Liver (tissue), 9 donors: Measurements from ENCODE around the gene MED16. TPM values are rescaled to one million over a fixed set of nuclear protein-coding genes. Genes with fewer than 3 reads are reported as not detected.

Source experiments
- DNase-seq: peaks from one replicate; pipeline ENCODE4 v3.0.0-alpha.2; 2017; ENCODE audit warnings: low spot score
- H3K27ac ChIP-seq, 2 donors: one replicate each; pipeline ENCODE4 v1.7.0; 2013; ENCODE audit warnings: inconsistent platforms in 2 of 2, low read length in 2 of 2, control low read depth in 1 of 2, low read depth in 1 of 2, mild to moderate bottlenecking in 1 of 2
- H3K27me3 ChIP-seq, 4 donors: one replicate each; pipeline versions ENCODE4 v1.6.1 to v1.7.0; 2013; ENCODE audit warnings: low read length in 3 of 4, inconsistent platforms in 1 of 4, mild to moderate bottlenecking in 1 of 4, moderate library complexity in 1 of 4; ENCODE audit not compliant: control insufficient read depth in 4 of 4, insufficient read depth in 4 of 4
- H3K36me3 ChIP-seq, 4 donors: one replicate each; pipeline versions ENCODE4 v1.6.1 to v1.7.0; 2013; ENCODE audit warnings: low read length in 3 of 4, mild to moderate bottlenecking in 3 of 4, low read depth in 1 of 4, moderate library complexity in 1 of 4; ENCODE audit not compliant: control insufficient read depth in 4 of 4, insufficient read depth in 3 of 4
- H3K4me1 ChIP-seq, 4 donors: one replicate each; pipeline versions ENCODE4 v1.6.1 to v1.7.0; 2013; ENCODE audit warnings: low read length in 3 of 4, mild to moderate bottlenecking in 3 of 4, moderate library complexity in 1 of 4; ENCODE audit not compliant: control insufficient read depth in 4 of 4, insufficient read depth in 4 of 4
- H3K4me3 ChIP-seq, 3 donors: one replicate each; pipeline versions ENCODE4 v1.6.1 to v1.7.0; 2013; ENCODE audit warnings: low read length in 3 of 3, control low read depth in 1 of 3, low read depth in 1 of 3, mild to moderate bottlenecking in 1 of 3
- H3K9ac ChIP-seq, 2 donors: one replicate each; pipeline ENCODE4 v1.7.0; 2013; ENCODE audit warnings: low read length in 2 of 2, mild to moderate bottlenecking in 2 of 2, moderate library complexity in 2 of 2, control low read depth in 1 of 2, low read depth in 1 of 2
- H3K9me3 ChIP-seq, 4 donors: one replicate each; pipeline versions ENCODE4 v1.6.1 to v1.7.0; 2013; ENCODE audit warnings: low read length in 3 of 4; ENCODE audit not compliant: control insufficient read depth in 4 of 4
- ATF3 ChIP-seq: IDR thresholded peaks from 2 replicates; pipeline ENCODE4 v1.6.1; 2016; ENCODE audit warnings: antibody characterized with exemption
- CTCF ChIP-seq: fragments of 150-350 bp; IDR thresholded peaks from 2 replicates; pipeline ENCODE4 v1.5.1; 2017; ENCODE audit warnings: improper control_type of control experiment, low read depth, low read length; ENCODE audit not compliant: missing input control
- EGR1 ChIP-seq, 2 donors: IDR thresholded peaks; 2 replicates each; pipeline ENCODE4 v1.6.1; 2016 to 2018; ENCODE audit warnings: antibody characterized with exemption in 2 of 2, low read depth in 2 of 2
- FOXA1 ChIP-seq: IDR thresholded peaks from 2 replicates; pipeline ENCODE4 v1.6.1; 2016; ENCODE audit warnings: antibody characterized with exemption
- FOXA2 ChIP-seq: IDR thresholded peaks from 2 replicates; pipeline ENCODE4 v1.6.1; 2016; ENCODE audit warnings: antibody characterized with exemption
- GABPA ChIP-seq, 2 donors: IDR thresholded peaks in 1 of 2; conservative IDR thresholded peaks in 1 of 2; 2 replicates each; pipeline ENCODE4 v1.6.1; 2016; ENCODE audit warnings: antibody characterized with exemption in 2 of 2, mild to moderate bottlenecking in 1 of 2, moderate library complexity in 1 of 2
- HNF4A ChIP-seq, 2 donors: conservative IDR thresholded peaks; 2 replicates each; pipeline ENCODE4 v1.6.1; 2016; ENCODE audit warnings: antibody characterized with exemption in 2 of 2, mild to moderate bottlenecking in 2 of 2
- HNF4G ChIP-seq: IDR thresholded peaks from 2 replicates; pipeline ENCODE4 v1.6.1; 2016; ENCODE audit warnings: antibody characterized with exemption
- JUND ChIP-seq, 2 donors: IDR thresholded peaks; 2 replicates each; pipeline ENCODE4 v1.6.1; 2016; ENCODE audit warnings: antibody characterized with exemption in 2 of 2
- MAX ChIP-seq: IDR thresholded peaks from 2 replicates; pipeline ENCODE4 v1.6.1; 2016; ENCODE audit warnings: antibody characterized with exemption
- NR2F2 ChIP-seq: IDR thresholded peaks from 2 replicates; pipeline ENCODE4 v1.6.1; 2016; ENCODE audit warnings: antibody characterized with exemption
- RAD21 ChIP-seq, 2 donors: IDR thresholded peaks; 2 replicates each; pipeline ENCODE4 v1.6.1; 2016; ENCODE audit warnings: antibody characterized with exemption in 2 of 2, mild to moderate bottlenecking in 2 of 2
- REST ChIP-seq: IDR thresholded peaks from 2 replicates; pipeline ENCODE4 v1.6.1; 2016; ENCODE audit warnings: antibody characterized with exemption, mild to moderate bottlenecking
- RXRA ChIP-seq, 2 donors: IDR thresholded peaks; 2 replicates each; pipeline ENCODE4 v1.6.1; 2017 to 2018; ENCODE audit warnings: antibody characterized with exemption in 2 of 2, mild to moderate bottlenecking in 1 of 2
- SP1 ChIP-seq: IDR thresholded peaks from 2 replicates; pipeline ENCODE4 v1.6.1; 2018; ENCODE audit warnings: antibody characterized with exemption, mild to moderate bottlenecking
- TAF1 ChIP-seq: conservative IDR thresholded peaks from 2 replicates; pipeline ENCODE4 v1.6.1; 2016; ENCODE audit warnings: antibody characterized with exemption, mild to moderate bottlenecking
- YY1 ChIP-seq: IDR thresholded peaks from 2 replicates; pipeline ENCODE4 v1.6.1; 2016; ENCODE audit warnings: antibody characterized with exemption, mild to moderate bottlenecking
- ZBTB33 ChIP-seq: IDR thresholded peaks from 2 replicates; pipeline ENCODE4 v1.6.1; 2016; ENCODE audit warnings: antibody characterized with exemption
- WGBS: extraction: QIAGEN DNeasy Blood & Tissue Kit; methylation state at CpG from one replicate; pipeline ENCODE4 v1.1.7; 2013; 5-methylcytosine and 5-hydroxymethylcytosine counted together
- polyA plus RNA-seq, 2 donors: library from polyadenylated mRNA; stranded (reverse) in 1 of 2; unstranded in 1 of 2; fragments of 200-250 nt in 1 of 2; fragments of >200 nt in 1 of 2; fragmentation: Nextera tagmentation in 1 of 2; extraction: Ambion mirVana in 1 of 2; gene quantifications; one replicate each; pipeline versions ENCODE4 v1.2.1 to v1.2.3, GENCODE V29; 2013 to 2015
- total RNA-seq, 2 donors: library from RNA; depleted of rRNA; stranded (reverse); fragments of >200 nt; gene quantifications; one replicate each; pipeline ENCODE4 v1.2.3, GENCODE V29; 2014
- donor health status: healthy.
- donor health status: healthy.
- donor health status: healthy.
- donor health status: healthy.
- donor health status: healthy.

The MED16 gene
- total and polyA plus RNA-seq, 4 donors = 30.6 to 50.5 (median 41.0) TPM

GRCh38 chr19:937259-937694 is 44.3 kb upstream of the MED16 start:
- Histone ChIP-seq H3K27me3 (no peaks in the 10 kb centered on the region), H3K27ac (no peak overlapping the region), H3K9ac (no peak overlapping the region), H3K4me1 (peaks cover 34 to 66% (median 47%) of the 10 kb centered on the region in 4 donors), H3K4me3 (no peak overlapping the region), H3K36me3 (no peaks in the 10 kb centered on the region), H3K9me3 (no peaks in the 10 kb centered on the region)
- no peak for TF ChIP-seq EGR1 (IDR thresholded peaks at IDR 0.05; ENCODE audit: low read depth in 2 of 2)
- no peak for TF ChIP-seq ZBTB33
- no peak for TF ChIP-seq HNF4G
- no peak for TF ChIP-seq NR2F2
- no peak for TF ChIP-seq REST
- no peak for TF ChIP-seq MAX
- no peak for TF ChIP-seq CTCF
- TF ChIP-seq FOXA1 = no peak
- no peak for TF ChIP-seq YY1
- TF ChIP-seq GABPA (IDR thresholded peaks at IDR 0.05 in 1 of 2, conservative IDR thresholded peaks at IDR 0.05 in 1 of 2) = no peak
- no peak for TF ChIP-seq JUND (IDR thresholded peaks at IDR 0.05)
- no peak for TF ChIP-seq HNF4A (conservative IDR thresholded peaks at IDR 0.05)
- no peak for TF ChIP-seq SP1
- no peak for TF ChIP-seq RXRA (IDR thresholded peaks at IDR 0.05)
- no peak for TF ChIP-seq FOXA2
- no peak for TF ChIP-seq TAF1
- TF ChIP-seq RAD21 (IDR thresholded peaks at IDR 0.05) = no peak
- no peak for TF ChIP-seq ATF3
- no peak for DNase-seq
- WGBS = 91% methylated on average over 16 of the region's 16 CpGs
